HepG2 (cell line): ENCODE measurements around the gene ZNF101. TPM values are rescaled to one million over a fixed set of nuclear protein-coding genes. Genes with fewer than 3 reads are reported as not detected.
A peak's percentile ranks its signal among the peaks of the same experiment; 100 is the strongest.

Source experiments
- ATM ChIP-seq: fragments of 450-650 bp; IDR thresholded peaks from 2 replicates; pipeline ENCODE4 v1.7.1; 2017; ENCODE audit warnings: mild to moderate bottlenecking, borderline replicate concordance
- ELF3 ChIP-seq: IDR thresholded peaks from 2 replicates; pipeline ENCODE4 v1.6.1; 2016; ENCODE audit warnings: missing genetic modification reagents, missing compliant biosample characterization
- HIVEP1 ChIP-seq: sonication (generic); formaldehyde crosslinking; IDR thresholded peaks from 2 replicates; pipeline ENCODE4 v1.4.0; 2020; ENCODE audit warnings: mild to moderate bottlenecking, missing genetic modification reagents
- KDM4B ChIP-seq: sonication (generic); formaldehyde crosslinking; IDR thresholded peaks from 2 replicates; pipeline ENCODE4 v1.4.0; 2020; ENCODE audit warnings: missing genetic modification reagents
- LCORL ChIP-seq, 2 experiments: fragments of 450-650 bp in 1 of 2; sonication (generic) in 1 of 2; formaldehyde crosslinking in 1 of 2; IDR thresholded peaks; 2 replicates each; pipeline versions ENCODE4 v1.5.0 to v1.6.1; 2017 to 2020; ENCODE audit warnings: antibody characterized with exemption in 1 of 2, missing genetic modification reagents in 1 of 2
- MED1 ChIP-seq: sonication (generic); formaldehyde crosslinking; IDR thresholded peaks from 2 replicates; pipeline ENCODE4 v1.4.0; 2020; ENCODE audit warnings: missing genetic modification reagents
- NPAS2 ChIP-seq: sonication (generic); formaldehyde crosslinking; IDR thresholded peaks from 2 replicates; pipeline ENCODE4 v1.8.0; 2022; ENCODE audit warnings: mild to moderate bottlenecking, missing genetic modification reagents, borderline replicate concordance
- PTBP1 ChIP-seq: fragments of 200-400 bp; formaldehyde crosslinking; IDR thresholded peaks from 2 replicates; pipeline ENCODE4 v1.6.1; 2018; ENCODE audit warnings: low read length, low read depth; ENCODE audit not compliant: poor library complexity, severe bottlenecking
- XRCC5 ChIP-seq: fragments of 200-400 bp; formaldehyde crosslinking; optimal IDR thresholded peaks from 2 replicates; pipeline ENCODE3; 2017; ENCODE audit warnings: mild to moderate bottlenecking, low read length
- ZEB1 ChIP-seq: IDR thresholded peaks from 2 replicates; pipeline ENCODE4 v1.6.1; 2012; ENCODE audit warnings: mild to moderate bottlenecking, low read depth, inconsistent platforms; ENCODE audit not compliant: insufficient replicate concordance
- ZNF251 ChIP-seq: sonication (generic); formaldehyde crosslinking; IDR thresholded peaks from 2 replicates; pipeline ENCODE4 v1.9.0; 2021; ENCODE audit warnings: mild to moderate bottlenecking, missing genetic modification reagents
- ZNF30 ChIP-seq: sonication (generic); formaldehyde crosslinking; IDR thresholded peaks from 2 replicates; pipeline ENCODE4 v1.5.0; 2020; ENCODE audit warnings: mild to moderate bottlenecking, missing genetic modification reagents
- ZNF335 ChIP-seq: sonication (generic); formaldehyde crosslinking; IDR thresholded peaks from 2 replicates; pipeline ENCODE4 v1.4.0; 2020; ENCODE audit warnings: missing genetic modification reagents
- ZNF33A ChIP-seq: sonication (generic); formaldehyde crosslinking; IDR thresholded peaks from 2 replicates; pipeline ENCODE4 v1.5.1; 2020; ENCODE audit warnings: missing genetic modification reagents, mild to moderate bottlenecking, moderate library complexity, borderline replicate concordance
- ZNF530 ChIP-seq: sonication (generic); formaldehyde crosslinking; IDR thresholded peaks from 2 replicates; pipeline ENCODE4 v1.5.0; 2020; ENCODE audit warnings: low read depth, mild to moderate bottlenecking, missing genetic modification reagents
- ZNF574 ChIP-seq: sonication (generic); formaldehyde crosslinking; IDR thresholded peaks from 2 replicates; pipeline ENCODE4 v1.4.0; 2020; ENCODE audit warnings: missing genetic modification reagents
- ZNF687 ChIP-seq: sonication (generic); formaldehyde crosslinking; IDR thresholded peaks from 2 replicates; pipeline ENCODE4 v1.5.1; 2020; ENCODE audit warnings: mild to moderate bottlenecking, missing genetic modification reagents, moderate library complexity
- ZNF790 ChIP-seq: sonication (generic); formaldehyde crosslinking; IDR thresholded peaks from 2 replicates; pipeline ENCODE4 v1.8.0; 2022; ENCODE audit warnings: missing genetic modification reagents, mild to moderate bottlenecking, borderline replicate concordance
- polyA plus RNA-seq, 8 experiments: library from polyadenylated mRNA; depleted of rRNA in 3 of 8; stranded (reverse) in 7 of 8; unstranded in 1 of 8; fragments of >200 nt; fragmentation: Illumina TruSeq in 4 of 8; extraction: Trizol in 4 of 8; gene quantifications; 2 replicates each; pipeline versions ENCODE4 v1.2.1 to v1.2.3, GENCODE V29; 2011 to 2016; ENCODE audit warnings: low read depth in 4 of 8, missing spikeins in 1 of 8, mixed read lengths in 1 of 8; ENCODE audit not compliant: insufficient read depth in 1 of 8
- total RNA-seq, 5 experiments: library from RNA; depleted of rRNA; stranded (reverse); fragments of >200 nt; fragmentation: Illumina TruSeq; extraction: Trizol; gene quantifications; 2 replicates each; pipeline ENCODE4 v1.2.3, GENCODE V29; 2016; ENCODE audit warnings: low read depth in 1 of 5
- TF ChIP-seq, protein P1 (sequence below): IDR thresholded peaks from 2 replicates; pipeline ENCODE4 v1.6.1; 2016; ENCODE audit warnings: low read depth, control low read depth
- TF ChIP-seq, protein P2 (sequence below): sonication (generic); formaldehyde crosslinking; IDR thresholded peaks from 2 replicates; pipeline ENCODE4 v1.8.0; 2022; ENCODE audit warnings: low read depth, missing genetic modification reagents

The ZNF101 gene
- total and polyA plus RNA-seq, 2 of the 13 experiments (the other 11 are each of a cell fraction or from before 2014, with no cell fraction given): 12.9 to 28.9 TPM

GRCh38 chr19:19668230-19669012, at the start of gene ZNF101 (continued):
- TF ChIP-seq, protein P1, sequence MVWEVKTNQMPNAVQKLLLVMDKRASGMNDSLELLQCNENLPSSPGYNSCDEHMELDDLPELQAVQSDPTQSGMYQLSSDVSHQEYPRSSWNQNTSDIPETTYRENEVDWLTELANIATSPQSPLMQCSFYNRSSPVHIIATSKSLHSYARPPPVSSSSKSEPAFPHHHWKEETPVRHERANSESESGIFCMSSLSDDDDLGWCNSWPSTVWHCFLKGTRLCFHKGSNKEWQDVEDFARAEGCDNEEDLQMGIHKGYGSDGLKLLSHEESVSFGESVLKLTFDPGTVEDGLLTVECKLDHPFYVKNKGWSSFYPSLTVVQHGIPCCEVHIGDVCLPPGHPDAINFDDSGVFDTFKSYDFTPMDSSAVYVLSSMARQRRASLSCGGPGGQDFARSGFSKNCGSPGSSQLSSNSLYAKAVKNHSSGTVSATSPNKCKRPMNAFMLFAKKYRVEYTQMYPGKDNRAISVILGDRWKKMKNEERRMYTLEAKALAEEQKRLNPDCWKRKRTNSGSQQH: no peak; the same call in 1 of the 2 replicates
- TF ChIP-seq ZNF251 (CRISPR knock-in tag) (no peak), PTBP1 (no peak), NPAS2 (CRISPR knock-in tag) (no peak), MED1 (peak; percentile 71), ZNF530 (no peak), HIVEP1 (no peak), ELF3 (CRISPR knock-in tag) (peak; percentile 10; the same call in 1 of the 2 replicates), ZNF574 (peak; percentile 33; the same call in 1 of the 2 replicates), ZNF335 (CRISPR knock-in tag) (no peak), ZNF687 (CRISPR knock-in tag) (peak; percentile 70), ZNF33A (CRISPR knock-in tag) (no peak), XRCC5 (peak; percentile 79), KDM4B (CRISPR knock-in tag) (peak; percentile 87; the same call in 1 of the 2 replicates), ZNF30 (no peak), ZNF790 (CRISPR knock-in tag) (no peak), ZEB1 (peak; percentile 88), ATM (no peak), LCORL (IDR thresholded peaks at IDR 0.05) (no peak), LCORL (CRISPR knock-in tag; IDR thresholded peaks at IDR 0.05) (peak; percentile 84)
- TF ChIP-seq, protein P2, sequence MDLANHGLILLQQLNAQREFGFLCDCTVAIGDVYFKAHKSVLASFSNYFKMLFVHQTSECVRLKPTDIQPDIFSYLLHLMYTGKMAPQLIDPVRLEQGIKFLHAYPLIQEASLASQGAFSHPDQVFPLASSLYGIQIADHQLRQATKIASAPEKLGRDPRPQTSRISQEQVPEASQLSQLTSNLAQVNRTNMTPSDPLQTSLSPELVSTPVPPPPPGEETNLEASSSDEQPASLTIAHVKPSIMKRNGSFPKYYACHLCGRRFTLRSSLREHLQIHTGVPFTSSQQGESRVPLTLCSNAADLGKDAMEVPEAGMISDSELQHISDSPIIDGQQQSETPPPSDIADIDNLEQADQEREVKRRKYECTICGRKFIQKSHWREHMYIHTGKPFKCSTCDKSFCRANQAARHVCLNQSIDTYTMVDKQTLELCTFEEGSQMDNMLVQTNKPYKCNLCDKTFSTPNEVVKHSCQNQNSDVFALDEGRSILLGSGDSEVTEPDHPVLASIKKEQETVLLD: peak; percentile 11; the same call in 1 of the 2 replicates
